ENCODE measurements around the gene TFAP2A. TPM values are rescaled to one million over a fixed set of nuclear protein-coding genes. Genes with fewer than 3 reads are reported as not detected.

TFAP2A gene
- total and polyA plus RNA-seq, 10 donors = 0.04 to 0.94 (median 0.23) TPM; not detected in 4

DNA sequence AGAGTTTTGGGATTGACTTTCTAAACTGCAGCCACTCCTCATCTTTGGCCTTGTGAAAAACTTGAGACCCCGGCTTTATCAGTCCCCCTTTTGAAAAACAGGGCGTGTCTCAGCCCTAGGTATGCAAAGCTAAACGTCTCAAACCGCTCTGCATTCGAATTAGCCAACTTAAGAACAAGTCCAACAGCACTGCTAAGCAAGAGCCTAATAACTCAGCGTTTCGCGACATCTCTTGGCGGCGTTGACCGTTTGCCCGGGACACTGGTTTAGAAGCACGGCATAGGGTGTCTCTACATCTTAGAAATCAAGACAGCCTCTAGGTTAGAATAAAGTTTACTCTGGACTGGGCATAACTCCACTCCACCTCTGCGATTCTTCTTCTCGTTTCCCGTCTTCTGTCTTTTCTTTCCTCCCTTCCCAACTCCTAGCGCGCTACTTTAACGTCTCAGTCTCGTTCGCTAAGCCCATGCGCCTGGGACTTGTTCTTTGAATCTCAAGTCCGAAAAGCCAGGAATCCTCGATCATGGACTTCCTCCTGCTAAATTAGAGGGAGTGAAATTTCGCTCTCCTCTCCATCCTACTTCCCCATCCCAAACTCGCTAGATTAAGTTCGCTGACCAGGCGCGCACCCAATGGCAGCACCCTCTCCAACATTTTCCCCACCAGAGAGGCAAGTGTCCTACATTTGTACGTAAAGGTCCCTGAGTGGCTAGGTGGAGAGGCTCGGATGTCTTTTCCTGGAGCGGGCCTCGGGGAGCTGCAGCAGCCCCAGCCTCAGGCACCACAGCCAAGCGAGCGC is 10.5 kb upstream of the TFAP2A start:
- Histone ChIP-seq H3K4me3 (peak overlapping the region; percentile 16 to 69 (median 47)), H3K27ac (no peak overlapping the region), H3K36me3 (no peaks in the 10 kb centered on the region), H3K9me3 (no peaks in the 10 kb centered on the region), H3K27me3 (replicated peaks in 1 of 7) (peaks cover 6 to 99% (median 72%) of the 10 kb centered on the region in 7 donors), H3K4me1 (peaks cover 4 to 26% (median 19%) of the 10 kb centered on the region in 6 donors)
- 10 to 18% (median 12%) methylated on average over 32 to 35 of the region's 35 CpGs for WGBS, 5 donors
- TF ChIP-seq, protein P1, sequence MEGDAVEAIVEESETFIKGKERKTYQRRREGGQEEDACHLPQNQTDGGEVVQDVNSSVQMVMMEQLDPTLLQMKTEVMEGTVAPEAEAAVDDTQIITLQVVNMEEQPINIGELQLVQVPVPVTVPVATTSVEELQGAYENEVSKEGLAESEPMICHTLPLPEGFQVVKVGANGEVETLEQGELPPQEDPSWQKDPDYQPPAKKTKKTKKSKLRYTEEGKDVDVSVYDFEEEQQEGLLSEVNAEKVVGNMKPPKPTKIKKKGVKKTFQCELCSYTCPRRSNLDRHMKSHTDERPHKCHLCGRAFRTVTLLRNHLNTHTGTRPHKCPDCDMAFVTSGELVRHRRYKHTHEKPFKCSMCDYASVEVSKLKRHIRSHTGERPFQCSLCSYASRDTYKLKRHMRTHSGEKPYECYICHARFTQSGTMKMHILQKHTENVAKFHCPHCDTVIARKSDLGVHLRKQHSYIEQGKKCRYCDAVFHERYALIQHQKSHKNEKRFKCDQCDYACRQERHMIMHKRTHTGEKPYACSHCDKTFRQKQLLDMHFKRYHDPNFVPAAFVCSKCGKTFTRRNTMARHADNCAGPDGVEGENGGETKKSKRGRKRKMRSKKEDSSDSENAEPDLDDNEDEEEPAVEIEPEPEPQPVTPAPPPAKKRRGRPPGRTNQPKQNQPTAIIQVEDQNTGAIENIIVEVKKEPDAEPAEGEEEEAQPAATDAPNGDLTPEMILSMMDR (IDR thresholded peaks at IDR 0.05 in 8 of 11, conservative IDR thresholded peaks at IDR 0.05 in 3 of 11) = no peak
- TF ChIP-seq POLR2A (IDR thresholded peaks at IDR 0.05) (no peak), POLR2AphosphoS5 (IDR thresholded peaks at IDR 0.05) (no peak)
- DNase-seq = no peak
- intact Hi-C loops (cut with DNase I; ENCODE audit: low total_unique reads) = no loop called here

DNA sequence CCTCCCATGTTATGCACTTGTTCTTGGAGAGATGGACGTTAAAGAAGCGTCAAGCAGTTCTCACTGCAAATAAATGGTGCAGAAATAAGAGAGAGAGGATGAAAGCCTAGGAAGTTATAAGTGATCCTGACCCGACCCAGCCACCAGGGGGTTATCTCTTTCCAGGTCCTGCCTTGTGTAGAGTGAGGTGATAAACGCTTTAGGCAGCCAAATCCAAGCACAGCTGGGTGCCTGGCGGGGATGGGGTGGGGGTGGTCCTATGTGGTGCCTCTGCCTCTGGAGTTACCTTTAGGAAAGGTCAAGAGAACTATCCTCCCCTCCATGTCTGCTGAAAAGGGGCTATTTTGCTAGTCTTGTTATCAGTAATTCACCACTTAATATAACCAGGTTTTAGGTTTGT is 9.2 kb upstream of the TFAP2A start:
- WGBS, 5 donors = 7 to 9% (median 8%) methylated on average over 4 to 5 of the region's 5 CpGs
- intact Hi-C loops (cut with DNase I; ENCODE audit: low total_unique reads) = no loop called here
- H3K27ac ChIP-seq = no peak overlapping the region
- no peak overlapping the region for H3K4me3 ChIP-seq
- peaks cover 4 to 26% (median 17%) of the 10 kb centered on the region in 6 donors for H3K4me1 ChIP-seq
- H3K36me3 ChIP-seq = no peaks in the 10 kb centered on the region
- no peaks in the 10 kb centered on the region for H3K9me3 ChIP-seq
- H3K27me3 ChIP-seq (replicated peaks in 1 of 7) = peaks cover 6 to 100% (median 86%) of the 10 kb centered on the region in 7 donors
- TF ChIP-seq POLR2AphosphoS5 (IDR thresholded peaks at IDR 0.05) (no peak), POLR2A (IDR thresholded peaks at IDR 0.05) (no peak)
- TF ChIP-seq, protein P1 (IDR thresholded peaks at IDR 0.05 in 8 of 11, conservative IDR thresholded peaks at IDR 0.05 in 3 of 11) = no peak
- no peak for DNase-seq

DNA sequence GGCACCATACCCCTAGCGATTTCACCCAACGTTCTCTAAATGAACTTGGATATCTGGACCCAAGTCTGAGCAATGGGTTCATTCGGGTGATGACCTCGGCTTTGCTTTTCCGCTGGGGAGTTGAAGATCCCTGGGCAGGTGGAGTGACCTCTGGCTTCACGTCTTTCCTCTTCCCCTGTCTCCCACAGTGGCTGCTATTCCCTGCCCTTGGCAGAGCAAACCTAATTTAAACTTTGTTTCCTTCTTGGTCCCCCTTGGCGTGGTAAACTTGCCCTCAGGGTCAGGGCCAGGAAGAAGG is 7.8 kb upstream of the TFAP2A start:
- Histone ChIP-seq H3K27me3 (replicated peaks in 1 of 7) (peaks cover 11 to 100% (median 91%) of the 10 kb centered on the region in 7 donors), H3K27ac (no peak overlapping the region), H3K36me3 (no peaks in the 10 kb centered on the region), H3K4me1 (peaks cover 4 to 32% (median 17%) of the 10 kb centered on the region in 6 donors), H3K9me3 (peaks cover 0 to 1% (median 0%) of the 10 kb centered on the region in 8 donors), H3K4me3 (no peak overlapping the region)
- intact Hi-C loops (cut with DNase I; ENCODE audit: low total_unique reads) = no loop called here
- DNase-seq = no peak
- TF ChIP-seq POLR2AphosphoS5 (IDR thresholded peaks at IDR 0.05) = no peak
- no peak for TF ChIP-seq POLR2A (IDR thresholded peaks at IDR 0.05)
- TF ChIP-seq, protein P1 (IDR thresholded peaks at IDR 0.05 in 8 of 11, conservative IDR thresholded peaks at IDR 0.05 in 3 of 11) = no peak
- WGBS, 5 donors = 14 to 35% (median 19%) methylated on average over 7 of the region's 7 CpGs

DNA sequence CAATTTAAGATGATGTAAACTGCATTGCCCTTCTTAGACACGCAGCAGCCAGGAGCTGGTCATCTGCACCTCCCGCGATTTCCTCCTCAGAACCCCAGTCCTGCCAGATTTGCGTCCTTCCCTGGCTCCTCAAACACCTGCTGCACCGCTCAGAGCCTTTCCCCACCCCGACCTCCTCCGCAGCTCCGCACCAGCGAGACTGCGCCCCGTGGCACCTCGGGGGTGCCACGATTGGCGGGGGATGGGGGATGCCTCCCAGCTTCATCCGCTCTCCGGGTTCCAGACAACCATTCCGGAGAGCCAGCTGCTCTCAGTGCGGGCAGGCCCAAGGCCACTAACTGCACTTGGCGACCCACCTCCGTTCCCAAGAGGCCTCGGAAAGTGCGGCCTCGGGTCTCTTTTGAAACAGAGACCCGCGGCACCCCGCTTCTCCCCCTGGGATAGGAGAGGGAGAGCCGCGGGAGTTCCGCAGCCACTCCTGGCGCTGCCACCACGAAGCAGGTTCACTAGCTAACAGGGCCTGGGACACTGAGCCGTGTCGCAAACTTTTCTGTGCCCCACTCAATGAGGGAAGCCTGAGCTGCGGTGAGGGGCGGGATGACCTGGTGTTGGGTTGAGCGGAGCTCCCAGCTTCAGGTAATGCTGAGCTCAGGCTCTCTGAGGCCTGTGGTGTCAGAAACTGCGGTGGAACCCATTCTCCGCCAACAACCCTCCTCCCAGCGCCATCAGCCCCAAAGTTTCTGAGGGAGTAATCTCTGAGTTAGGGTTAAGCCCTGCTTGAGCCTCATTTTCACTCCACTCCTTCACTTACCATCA is 7.3 kb upstream of the TFAP2A start:
- H3K27ac ChIP-seq = no peak overlapping the region
- H3K4me1 ChIP-seq = peaks cover 4 to 36% (median 21%) of the 10 kb centered on the region in 6 donors
- H3K36me3 ChIP-seq = no peaks in the 10 kb centered on the region
- no peak overlapping the region for H3K4me3 ChIP-seq
- peaks cover 15 to 100% (median 95%) of the 10 kb centered on the region in 7 donors for H3K27me3 ChIP-seq (replicated peaks in 1 of 7)
- intact Hi-C loops (cut with DNase I; ENCODE audit: low total_unique reads) = no loop called here
- TF ChIP-seq POLR2AphosphoS5 (IDR thresholded peaks at IDR 0.05) (no peak), POLR2A (IDR thresholded peaks at IDR 0.05) (no peak)
- TF ChIP-seq, protein P1 (IDR thresholded peaks at IDR 0.05 in 8 of 11, conservative IDR thresholded peaks at IDR 0.05 in 3 of 11) = no peak
- DNase-seq = no peak
- H3K9me3 ChIP-seq = peaks cover 0 to 7% (median 0%) of the 10 kb centered on the region in 8 donors
- WGBS, 5 donors = 8 to 15% (median 13%) methylated on average over 22 to 39 of the region's 39 CpGs

Measured in spleen (tissue), 11 donors.